PC-9 (cell line): ENCODE results near the gene HTT. TPM values are rescaled to one million over a fixed set of nuclear protein-coding genes. Genes with fewer than 3 reads are reported as not detected.

Experiments used
- BruUV-seq: library from RNA; stranded (reverse); fragments of 400-500 nt; replicated peaks from 2 replicates; lab custom pipeline; 2021; lab: Mats Ljungman, UMichigan
- CTCF ChIA-PET: fragments of 300-600 bp; sonication (Branson Sonifier 250); formaldehyde crosslinking; loops from one replicate; lab custom pipeline; 2022; ENCODE audit warnings: antibody characterized with exemption; lab: Charles Lee
- POLR2A ChIA-PET: fragments of 300-600 bp; sonication (Branson Sonifier 250); formaldehyde crosslinking; loops from one replicate; lab custom pipeline; 2022; ENCODE audit warnings: antibody characterized with exemption; ENCODE audit not compliant: unreplicated experiment; lab: Charles Lee
- DNase-seq, 2 experiments: peaks; one replicate each; pipeline versions ENCODE4 v3.0.0 to v3.0.0-alpha.2; 2015 to 2022; ENCODE audit warnings: mixed read lengths in 1 of 2
- H2AFZ ChIP-seq: fragments of 200-600 bp; sonication (generic); 2 replicates; pipeline ENCODE4 v1.8.1; 2017; ENCODE audit warnings: antibody characterized with exemption
- H3F3A ChIP-seq: fragments of 200-600 bp; sonication (generic); 2 replicates; pipeline ENCODE4 v1.8.1; 2017; ENCODE audit warnings: antibody characterized with exemption, mild to moderate bottlenecking, low read depth; ENCODE audit not compliant: insufficient read depth
- H3K27ac ChIP-seq: fragments of 200-600 bp; sonication (generic); 2 replicates; pipeline ENCODE4 v1.6.1; 2016; ENCODE audit warnings: mixed run types
- H3K27me3 ChIP-seq: fragments of 200-600 bp; sonication (generic); 2 replicates; pipeline ENCODE4 v1.6.1; 2016; ENCODE audit warnings: low read depth, mixed run types; ENCODE audit not compliant: insufficient read depth
- H3K36me3 ChIP-seq: fragments of 200-600 bp; sonication (generic); 2 replicates; pipeline ENCODE4 v1.6.1; 2016; ENCODE audit warnings: low read depth, mixed run types
- H3K4me1 ChIP-seq: fragments of 200-600 bp; sonication (generic); replicated peaks from 2 replicates; pipeline ENCODE4 v1.6.1; 2016; ENCODE audit warnings: mixed run types; ENCODE audit not compliant: insufficient read depth
- H3K4me2 ChIP-seq: fragments of 200-600 bp; sonication (generic); 2 replicates; pipeline ENCODE4 v1.6.1; 2017; ENCODE audit warnings: mixed run types
- H3K4me3 ChIP-seq: fragments of 200-600 bp; sonication (generic); 2 replicates; pipeline ENCODE4 v1.6.1; 2016; ENCODE audit warnings: mixed run types
- H3K79me2 ChIP-seq: fragments of 200-600 bp; sonication (generic); 2 replicates; pipeline ENCODE4 v1.6.1; 2017; ENCODE audit warnings: low read depth, mixed run types
- H3K9me2 ChIP-seq: fragments of 200-600 bp; sonication (generic); 2 replicates; pipeline ENCODE4 v1.8.1; 2017; ENCODE audit warnings: mild to moderate bottlenecking; ENCODE audit not compliant: insufficient read depth
- H3K9me3 ChIP-seq: fragments of 200-600 bp; sonication (generic); 2 replicates; pipeline ENCODE4 v1.8.1; 2016; ENCODE audit warnings: low read depth; ENCODE audit not compliant: insufficient read depth
- H4K20me1 ChIP-seq: fragments of 200-600 bp; sonication (generic); 2 replicates; pipeline ENCODE4 v1.8.1; 2017; ENCODE audit not compliant: insufficient read depth
- CTCF ChIP-seq: fragments of 200-600 bp; sonication (generic); conservative IDR thresholded peaks from 2 replicates; pipeline ENCODE4 v1.6.1; 2017; ENCODE audit warnings: mixed run types, antibody characterized with exemption, mild to moderate bottlenecking, moderate library complexity
- EZH2 ChIP-seq: fragments of 200-600 bp; sonication (generic); IDR thresholded peaks from 2 replicates; pipeline ENCODE4 v1.8.0; 2017; ENCODE audit warnings: antibody characterized with exemption, low read depth
- intact Hi-C: fragments of 100-400 bp; cut with micrococcal nuclease; formaldehyde crosslinking; loops from one replicate; pipeline ENCODE4 v1.10.0; 2022; ENCODE audit not compliant: unreplicated experiment
- total RNA-seq: library from RNA; stranded (reverse); gene quantifications from 2 replicates; pipeline ENCODE4 v1.2.3, GENCODE V29; 2021

The HTT gene
- total RNA-seq, 1 experiment from 2014 or later = 81.7 TPM

- H3K9me3 ChIP-seq = no peaks in the 10 kb centered on the region
- H2AFZ ChIP-seq = no peak overlapping the region
- H3K9me2 ChIP-seq = no peaks in the 10 kb centered on the region
- CTCF ChIA-PET = no interaction called here
- no peaks in the 10 kb centered on the region for H3K4me1 ChIP-seq
- H4K20me1 ChIP-seq = no peaks in the 10 kb centered on the region
- H3K4me3 ChIP-seq = no peak overlapping the region
- no peak overlapping the region for H3K4me2 ChIP-seq
- no peaks in the 10 kb centered on the region for H3K36me3 ChIP-seq
- intact Hi-C loops = no loop called here
- TF ChIP-seq CTCF (no peak), EZH2 (no peak)
- BruUV-seq = no TSS peak
- POLR2A ChIA-PET = no interaction called here
- H3K79me2 ChIP-seq = no peaks in the 10 kb centered on the region
- H3F3A ChIP-seq = no peaks in the 10 kb centered on the region
- H3K27me3 ChIP-seq = no peaks in the 10 kb centered on the region
- H3K27ac ChIP-seq = no peak overlapping the region
- DNase-seq = no peak
Observed at GRCh38 chr4:3065551-3065950, 8.9 kb upstream of the HTT start.

GRCh38 chr4:3066836-3067400 is 7.6 kb upstream of the HTT start:
- H3K4me2 ChIP-seq = no peak overlapping the region
- no peak for TF ChIP-seq EZH2
- TF ChIP-seq CTCF = no peak
- intact Hi-C loops = no loop called here
- no peak overlapping the region for H3K4me3 ChIP-seq
- no peak overlapping the region for H2AFZ ChIP-seq
- H3K4me1 ChIP-seq = no peaks in the 10 kb centered on the region
- H3K9me2 ChIP-seq = no peaks in the 10 kb centered on the region
- POLR2A ChIA-PET = no interaction called here
- no peaks in the 10 kb centered on the region for H3K9me3 ChIP-seq
- no peak for DNase-seq
- H4K20me1 ChIP-seq = no peaks in the 10 kb centered on the region
- no peaks in the 10 kb centered on the region for H3K79me2 ChIP-seq
- no TSS peak for BruUV-seq
- H3K36me3 ChIP-seq = no peaks in the 10 kb centered on the region
- H3F3A ChIP-seq = no peaks in the 10 kb centered on the region
- CTCF ChIA-PET = no interaction called here
- H3K27ac ChIP-seq = no peak overlapping the region
- H3K27me3 ChIP-seq = no peaks in the 10 kb centered on the region

- no peaks in the 10 kb centered on the region for H3K9me2 ChIP-seq
- H2AFZ ChIP-seq = no peak overlapping the region
- no peaks in the 10 kb centered on the region for H3K4me1 ChIP-seq
- CTCF ChIA-PET = no interaction called here
- H3K79me2 ChIP-seq = no peaks in the 10 kb centered on the region
- DNase-seq = no peak
- no peak for TF ChIP-seq EZH2
- TF ChIP-seq CTCF = no peak
- H3F3A ChIP-seq = no peaks in the 10 kb centered on the region
- no peak overlapping the region for H3K27ac ChIP-seq
- no peak overlapping the region for H3K4me2 ChIP-seq
- H3K36me3 ChIP-seq = no peaks in the 10 kb centered on the region
- no TSS peak for BruUV-seq
- POLR2A ChIA-PET = no interaction called here
- H4K20me1 ChIP-seq = no peaks in the 10 kb centered on the region
- no peaks in the 10 kb centered on the region for H3K27me3 ChIP-seq
- no peaks in the 10 kb centered on the region for H3K9me3 ChIP-seq
- intact Hi-C loops = no loop called here
- H3K4me3 ChIP-seq = no peak overlapping the region
Observed at GRCh38 chr4:3067473-3068001, 6.9 kb upstream of the HTT start.
